Lower leg skin (tissue), 3 donors: ENCODE measurements around the gene MTNR1A.

Experiments
- POLR2A ChIP-seq, 2 donors: fragments of 450-650 bp; IDR thresholded peaks; one replicate each; pipeline ENCODE4 v1.6.1; 2016 to 2017; ENCODE audit warnings: antibody characterized with exemption in 2 of 2, mild to moderate bottlenecking in 1 of 2, moderate library complexity in 1 of 2
- TF ChIP-seq, protein P1 (sequence below), 3 donors: fragments of 450-650 bp; IDR thresholded peaks; one replicate each; pipeline ENCODE4 v1.5.1; 2016; ENCODE audit warnings: antibody characterized with exemption in 3 of 3, mild to moderate bottlenecking in 3 of 3, moderate library complexity in 2 of 3

- TF ChIP-seq POLR2A (IDR thresholded peaks at IDR 0.05), result no peak
- TF ChIP-seq, protein P1, sequence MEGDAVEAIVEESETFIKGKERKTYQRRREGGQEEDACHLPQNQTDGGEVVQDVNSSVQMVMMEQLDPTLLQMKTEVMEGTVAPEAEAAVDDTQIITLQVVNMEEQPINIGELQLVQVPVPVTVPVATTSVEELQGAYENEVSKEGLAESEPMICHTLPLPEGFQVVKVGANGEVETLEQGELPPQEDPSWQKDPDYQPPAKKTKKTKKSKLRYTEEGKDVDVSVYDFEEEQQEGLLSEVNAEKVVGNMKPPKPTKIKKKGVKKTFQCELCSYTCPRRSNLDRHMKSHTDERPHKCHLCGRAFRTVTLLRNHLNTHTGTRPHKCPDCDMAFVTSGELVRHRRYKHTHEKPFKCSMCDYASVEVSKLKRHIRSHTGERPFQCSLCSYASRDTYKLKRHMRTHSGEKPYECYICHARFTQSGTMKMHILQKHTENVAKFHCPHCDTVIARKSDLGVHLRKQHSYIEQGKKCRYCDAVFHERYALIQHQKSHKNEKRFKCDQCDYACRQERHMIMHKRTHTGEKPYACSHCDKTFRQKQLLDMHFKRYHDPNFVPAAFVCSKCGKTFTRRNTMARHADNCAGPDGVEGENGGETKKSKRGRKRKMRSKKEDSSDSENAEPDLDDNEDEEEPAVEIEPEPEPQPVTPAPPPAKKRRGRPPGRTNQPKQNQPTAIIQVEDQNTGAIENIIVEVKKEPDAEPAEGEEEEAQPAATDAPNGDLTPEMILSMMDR (IDR thresholded peaks at IDR 0.05), result no peak
Observed at GRCh38 chr4:186502231-186502630, 53.1 kb downstream of the MTNR1A start.
